MM.1S (cell line): ENCODE data around the gene GALNT8.

Source experiments
- DNase-seq: peaks from one replicate; pipeline ENCODE4 v3.0.0-alpha.2; 2015
- H2AFZ ChIP-seq: fragments of 300-600 bp; sonication (generic); 2 replicates; pipeline ENCODE4 v1.6.0; 2016; ENCODE audit warnings: antibody characterized with exemption, low read length
- H3F3A ChIP-seq: fragments of 300-600 bp; sonication (generic); 2 replicates; pipeline ENCODE4 v1.6.1; 2016; ENCODE audit warnings: mild to moderate bottlenecking, antibody characterized with exemption, low read length, moderate library complexity, mixed read lengths; ENCODE audit not compliant: insufficient read depth
- H3K27ac ChIP-seq: fragments of 300-600 bp; sonication (generic); 2 replicates; pipeline ENCODE4 v1.5.1; 2016; ENCODE audit warnings: mild to moderate bottlenecking, low read length
- H3K27me3 ChIP-seq: fragments of 300-600 bp; sonication (generic); replicated peaks from 2 replicates; pipeline ENCODE4 v1.6.0; 2016; ENCODE audit warnings: low read length; ENCODE audit not compliant: insufficient read depth
- H3K36me3 ChIP-seq: fragments of 300-600 bp; sonication (generic); replicated peaks from 2 replicates; pipeline ENCODE4 v1.6.1; 2016; ENCODE audit warnings: mild to moderate bottlenecking, low read length, mixed read lengths; ENCODE audit not compliant: insufficient read depth
- H3K4me1 ChIP-seq: fragments of 300-600 bp; sonication (generic); 2 replicates; pipeline ENCODE4 v1.6.1; 2016; ENCODE audit warnings: low read length, mixed read lengths
- H3K4me2 ChIP-seq: fragments of 300-600 bp; sonication (generic); 2 replicates; pipeline ENCODE4 v1.6.0; 2016; ENCODE audit warnings: low read depth, low read length
- H3K4me3 ChIP-seq: fragments of 300-600 bp; sonication (generic); 2 replicates; pipeline ENCODE4 v1.5.1; 2016; ENCODE audit warnings: low read length, mixed read lengths
- H3K79me2 ChIP-seq: fragments of 300-600 bp; sonication (generic); 2 replicates; pipeline ENCODE4 v1.6.1; 2016; ENCODE audit warnings: mixed run types, low read length, mixed read lengths
- H3K9ac ChIP-seq: fragments of 300-600 bp; sonication (generic); 2 replicates; pipeline ENCODE4 v1.6.1; 2016; ENCODE audit warnings: low read length, mixed read lengths
- H3K9me2 ChIP-seq: fragments of 300-600 bp; sonication (generic); replicated peaks from 2 replicates; pipeline ENCODE4 v1.6.1; 2016; ENCODE audit warnings: mild to moderate bottlenecking, low read length, mixed read lengths; ENCODE audit not compliant: insufficient read depth
- H3K9me3 ChIP-seq: fragments of 300-600 bp; sonication (generic); replicated peaks from 2 replicates; pipeline ENCODE4 v1.6.1; 2016; ENCODE audit warnings: mild to moderate bottlenecking, low read length, mixed read lengths; ENCODE audit not compliant: insufficient read depth
- H4K20me1 ChIP-seq: fragments of 300-600 bp; sonication (generic); 2 replicates; pipeline ENCODE4 v1.6.1; 2016; ENCODE audit warnings: mild to moderate bottlenecking, low read length, moderate library complexity, mixed read lengths; ENCODE audit not compliant: insufficient read depth
- CTCF ChIP-seq: fragments of 300-600 bp; sonication (generic); IDR thresholded peaks from 2 replicates; pipeline ENCODE4 v1.5.1; 2016; ENCODE audit warnings: antibody characterized with exemption, low read length, mixed read lengths
- EZH2 ChIP-seq: fragments of 300-600 bp; sonication (generic); optimal IDR thresholded peaks from 2 replicates; pipeline ENCODE3; 2017; ENCODE audit warnings: low read depth, mild to moderate bottlenecking, antibody characterized with exemption, low read length, mixed read lengths
- EZH2phosphoT487 ChIP-seq: fragments of 300-600 bp; sonication (generic); IDR thresholded peaks from 2 replicates; pipeline ENCODE4 v1.6.1; 2018; ENCODE audit warnings: antibody characterized with exemption, low read length

GALNT8 gene

GRCh38 chr12:4685317-4685716 lies 34.9 kb upstream of the GALNT8 start:
- no peaks in the 10 kb centered on the region for H3K9me2 ChIP-seq
- no peak overlapping the region for H3K27ac ChIP-seq
- H3F3A ChIP-seq = no peaks in the 10 kb centered on the region
- DNase-seq = no peak
- no peak for TF ChIP-seq CTCF
- no peak for TF ChIP-seq EZH2phosphoT487
- TF ChIP-seq EZH2 = no peak
- no peaks in the 10 kb centered on the region for H3K9me3 ChIP-seq
- no peak overlapping the region for H3K4me3 ChIP-seq
- H3K36me3 ChIP-seq = no peaks in the 10 kb centered on the region; the same call in 1 of the 2 replicates
- no peaks in the 10 kb centered on the region for H4K20me1 ChIP-seq
- H3K4me1 ChIP-seq = no peaks in the 10 kb centered on the region
- H2AFZ ChIP-seq = no peak overlapping the region
- H3K27me3 ChIP-seq = no peaks in the 10 kb centered on the region
- H3K79me2 ChIP-seq = no peaks in the 10 kb centered on the region
- no peak overlapping the region for H3K9ac ChIP-seq
- H3K4me2 ChIP-seq = no peak overlapping the region

- Histone ChIP-seq H3K36me3 (no peaks in the 10 kb centered on the region), H2AFZ (no peak overlapping the region), H3F3A (no peaks in the 10 kb centered on the region), H3K27ac (no peak overlapping the region), H3K4me3 (no peak overlapping the region), H3K9ac (no peak overlapping the region), H3K4me2 (no peak overlapping the region), H4K20me1 (no peaks in the 10 kb centered on the region), H3K79me2 (no peaks in the 10 kb centered on the region), H3K4me1 (no peaks in the 10 kb centered on the region), H3K27me3 (no peaks in the 10 kb centered on the region), H3K9me2 (no peaks in the 10 kb centered on the region), H3K9me3 (no peaks in the 10 kb centered on the region)
- no peak for DNase-seq
- TF ChIP-seq CTCF (no peak), EZH2phosphoT487 (no peak), EZH2 (no peak)
Measured at GRCh38 chr12:4690760-4691159, 29.4 kb upstream of the GALNT8 start.

GRCh38 chr12:4700621-4701026 lies 19.6 kb upstream of the GALNT8 start:
- no peaks in the 10 kb centered on the region for H4K20me1 ChIP-seq
- H3K79me2 ChIP-seq = no peaks in the 10 kb centered on the region
- DNase-seq = no peak
- H3K4me3 ChIP-seq = no peak overlapping the region
- H3K27me3 ChIP-seq = no peaks in the 10 kb centered on the region
- no peaks in the 10 kb centered on the region for H3K36me3 ChIP-seq
- H3K4me1 ChIP-seq = peaks cover 5% of the 10 kb centered on the region; the same call in 1 of the 2 replicates
- no peak overlapping the region for H3K4me2 ChIP-seq
- H3K9ac ChIP-seq = no peak overlapping the region
- no peaks in the 10 kb centered on the region for H3F3A ChIP-seq
- no peaks in the 10 kb centered on the region for H3K9me3 ChIP-seq
- TF ChIP-seq EZH2 = no peak
- TF ChIP-seq CTCF = no peak
- no peak for TF ChIP-seq EZH2phosphoT487
- no peak overlapping the region for H2AFZ ChIP-seq
- no peak overlapping the region for H3K27ac ChIP-seq
- H3K9me2 ChIP-seq = no peaks in the 10 kb centered on the region
